ENCODE data around the gene KRTAP10-4.
"Not testable (repeated sequence)": the region's sequence is repeated elsewhere in the genome, so short reads cannot be mapped to it uniquely, and the experiment has no call there.

The KRTAP10-4 gene

DNA sequence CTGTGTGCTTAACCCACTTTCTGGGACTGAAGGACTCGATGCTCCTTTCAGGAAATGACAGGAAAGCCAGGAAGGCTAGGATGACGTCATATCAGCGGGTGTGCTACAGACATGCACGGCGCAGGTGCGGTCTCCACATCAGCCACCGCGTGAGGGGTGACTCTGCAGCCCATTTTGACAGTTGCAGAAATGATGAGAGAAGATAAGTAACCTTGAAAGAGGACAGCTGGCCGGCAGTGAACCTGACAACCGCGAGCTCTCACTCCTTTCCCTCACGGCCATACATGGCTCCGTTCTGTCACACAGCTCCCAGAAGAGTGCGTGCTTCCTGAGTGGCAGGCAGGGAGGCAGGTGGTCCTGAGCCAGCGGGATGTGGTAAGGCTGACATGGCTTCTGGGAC lies 8.5 kb downstream of the KRTAP10-4 start:
- DNase-seq = no peak

DNA sequence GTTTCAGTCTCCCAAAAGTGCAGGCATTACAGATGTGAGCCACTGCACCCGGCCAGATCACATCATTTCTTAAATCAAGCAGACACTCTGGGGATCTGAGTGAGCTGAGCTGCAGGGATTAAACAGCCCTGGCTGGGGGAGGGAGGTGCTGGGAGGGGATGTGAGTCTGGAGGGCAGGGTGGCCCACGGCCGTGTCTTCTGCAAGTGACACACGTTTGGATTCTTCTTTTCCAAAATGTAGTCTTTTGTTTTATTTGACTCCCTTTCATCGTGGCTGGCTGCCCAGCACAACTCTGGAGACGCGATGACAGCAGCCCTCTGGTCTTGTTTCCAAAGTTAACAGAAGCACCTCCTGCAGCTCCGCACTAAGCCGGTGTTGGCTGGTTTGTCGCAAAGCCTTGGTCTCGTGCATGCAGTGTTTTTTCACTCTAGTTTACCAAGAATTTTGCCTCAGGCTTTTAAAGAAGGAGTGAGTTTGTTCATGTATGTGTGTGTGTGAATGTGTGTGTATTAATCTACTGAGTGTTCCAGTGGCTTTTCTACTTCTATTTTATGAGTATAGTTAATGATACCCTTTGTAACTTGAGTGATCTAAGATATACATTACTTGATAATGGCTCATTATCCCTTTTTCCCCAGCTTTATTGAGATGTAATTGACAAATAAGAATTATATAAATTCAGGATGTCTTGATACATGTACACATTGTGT lies 9.7 kb downstream of the KRTAP10-4 start:
- DNase-seq = no peak

GRCh38 chr21:44583800-44584147 lies 10.2 kb downstream of the KRTAP10-4 start:
- no peak for DNase-seq

GRCh38 chr21:44585892-44586291 lies 12.4 kb downstream of the KRTAP10-4 start:
- no peak for DNase-seq

GRCh38 chr21:44589094-44589493 lies 15.6 kb downstream of the KRTAP10-4 start:
- no peak for DNase-seq

GRCh38 chr21:44589586-44590305 lies 16.2 kb downstream of the KRTAP10-4 start:
- DNase-seq = no peak

GRCh38 chr21:44590311-44590721 lies 16.8 kb downstream of the KRTAP10-4 start:
- no peak for DNase-seq

DNA sequence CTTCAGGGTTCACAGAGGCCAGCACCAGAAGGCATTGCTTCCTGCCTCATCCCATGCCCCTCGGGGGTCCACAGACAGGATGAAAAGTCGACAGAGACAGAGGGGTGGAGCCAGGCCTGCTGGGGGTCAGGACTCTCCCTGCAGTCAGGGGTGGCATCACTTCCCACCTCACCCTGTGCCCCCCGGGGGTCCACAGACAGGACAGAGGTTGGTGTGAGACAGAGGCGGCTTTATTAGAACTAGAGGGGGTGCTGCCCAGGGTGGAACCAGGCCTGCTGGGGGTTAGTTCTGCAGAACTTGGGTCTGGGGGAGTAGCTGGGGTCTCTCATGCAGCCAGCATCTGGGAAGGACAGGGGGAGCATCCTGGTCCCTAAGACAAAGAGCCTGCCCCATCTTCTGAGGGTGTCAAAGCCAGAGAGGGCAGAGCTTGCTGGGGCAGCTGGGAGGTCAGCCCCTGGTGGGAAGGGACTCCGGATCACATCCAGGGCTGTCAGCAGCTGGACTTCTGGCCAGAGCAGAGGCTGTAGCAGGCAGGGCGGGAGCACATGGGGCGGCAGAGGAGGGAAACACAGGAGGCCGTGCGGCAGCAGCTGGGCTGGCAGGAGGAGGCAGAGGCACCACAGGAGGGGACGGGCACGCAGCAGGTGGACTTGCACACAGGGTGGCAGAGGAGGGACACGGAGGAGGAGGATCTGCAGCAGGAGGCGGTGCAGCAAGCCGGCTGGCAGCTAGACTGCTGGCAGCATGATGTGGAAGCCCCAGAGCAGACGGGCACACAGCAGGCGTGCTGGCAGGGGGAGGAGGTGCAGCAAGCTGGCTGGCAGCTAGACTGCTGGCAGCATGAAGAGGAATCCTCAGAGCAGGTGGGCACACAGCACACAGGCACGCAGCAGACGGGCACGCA lies 17.6 kb downstream of the KRTAP10-4 start:
- not testable (repeated sequence) for DNase-seq

GRCh38 chr21:44591801-44592130 lies 18.2 kb downstream of the KRTAP10-4 start:
- DNase-seq = not testable (repeated sequence)

- no peak for DNase-seq
These were observed 19.1 kb downstream of the KRTAP10-4 start, which contains the start of gene KRTAP10-6 for GRCh38 chr21:44592446-44593311. TSS of gene KRTAP10-6 (minus strand) at chr21:44592505. CDS start at chr21:44592484, 21 bp downstream.

GRCh38 chr21:44593598-44594405 lies 20.3 kb downstream of the KRTAP10-4 start:
- no peak for DNase-seq

GRCh38 chr21:44594406-44594916 lies 20.9 kb downstream of the KRTAP10-4 start:
- DNase-seq = no peak

GRCh38 chr21:44595524-44595923 lies 22.0 kb downstream of the KRTAP10-4 start:
- DNase-seq = no peak

DNA sequence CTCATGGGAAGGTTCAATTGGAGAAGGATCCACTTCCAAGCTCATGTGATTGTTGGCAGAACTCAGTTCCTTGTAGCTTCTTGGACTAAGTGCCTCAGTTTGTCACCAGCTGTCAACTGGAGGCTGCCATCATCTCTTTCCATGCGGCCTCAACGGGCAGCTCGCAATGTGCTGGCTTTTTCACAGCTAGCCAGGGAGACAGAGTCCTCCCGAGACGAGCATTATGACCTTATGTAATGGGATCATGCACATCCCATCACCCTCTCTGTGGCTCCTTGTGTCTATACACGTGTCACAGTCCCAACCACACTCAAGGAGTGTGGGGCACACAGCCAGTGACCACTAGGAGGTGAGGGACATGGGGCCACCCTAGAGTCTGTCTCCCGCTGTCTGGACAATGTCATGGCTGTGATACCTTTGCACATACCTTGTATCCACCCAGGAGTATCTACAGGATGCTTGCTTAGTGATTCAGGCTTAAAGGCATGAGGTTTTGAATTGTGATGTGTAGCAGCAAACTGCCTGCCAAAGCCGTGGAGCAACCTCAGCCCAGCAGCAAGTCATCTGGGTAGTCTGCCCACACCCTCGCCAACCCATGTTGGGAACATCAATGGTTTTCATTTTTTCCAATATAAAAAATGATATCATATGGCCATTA lies 22.7 kb downstream of the KRTAP10-4 start:
- no peak for DNase-seq

DNA sequence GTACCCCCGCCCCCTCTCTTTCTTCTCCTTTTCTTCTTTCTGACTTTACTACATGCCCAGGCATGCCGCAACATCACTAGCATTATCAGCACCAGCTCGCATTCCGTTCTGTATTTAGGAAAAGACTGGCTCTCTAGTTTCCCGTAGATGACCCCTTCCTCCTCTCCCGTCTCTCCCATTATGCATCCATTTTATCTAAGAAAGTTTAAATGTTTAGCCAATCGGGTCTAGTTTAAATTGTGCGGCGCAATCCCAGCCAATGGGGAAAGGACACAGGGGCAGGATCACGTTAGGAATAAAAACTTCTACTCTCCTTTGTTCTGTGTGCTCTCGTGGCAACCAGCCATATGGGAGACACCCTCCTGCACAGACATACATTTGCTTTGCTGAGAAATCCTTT lies 24.5 kb downstream of the KRTAP10-4 start:
- no peak for DNase-seq

- no peak for DNase-seq
These were observed 25.9 kb downstream of the KRTAP10-4 start for GRCh38 chr21:44599264-44600029.

DNA sequence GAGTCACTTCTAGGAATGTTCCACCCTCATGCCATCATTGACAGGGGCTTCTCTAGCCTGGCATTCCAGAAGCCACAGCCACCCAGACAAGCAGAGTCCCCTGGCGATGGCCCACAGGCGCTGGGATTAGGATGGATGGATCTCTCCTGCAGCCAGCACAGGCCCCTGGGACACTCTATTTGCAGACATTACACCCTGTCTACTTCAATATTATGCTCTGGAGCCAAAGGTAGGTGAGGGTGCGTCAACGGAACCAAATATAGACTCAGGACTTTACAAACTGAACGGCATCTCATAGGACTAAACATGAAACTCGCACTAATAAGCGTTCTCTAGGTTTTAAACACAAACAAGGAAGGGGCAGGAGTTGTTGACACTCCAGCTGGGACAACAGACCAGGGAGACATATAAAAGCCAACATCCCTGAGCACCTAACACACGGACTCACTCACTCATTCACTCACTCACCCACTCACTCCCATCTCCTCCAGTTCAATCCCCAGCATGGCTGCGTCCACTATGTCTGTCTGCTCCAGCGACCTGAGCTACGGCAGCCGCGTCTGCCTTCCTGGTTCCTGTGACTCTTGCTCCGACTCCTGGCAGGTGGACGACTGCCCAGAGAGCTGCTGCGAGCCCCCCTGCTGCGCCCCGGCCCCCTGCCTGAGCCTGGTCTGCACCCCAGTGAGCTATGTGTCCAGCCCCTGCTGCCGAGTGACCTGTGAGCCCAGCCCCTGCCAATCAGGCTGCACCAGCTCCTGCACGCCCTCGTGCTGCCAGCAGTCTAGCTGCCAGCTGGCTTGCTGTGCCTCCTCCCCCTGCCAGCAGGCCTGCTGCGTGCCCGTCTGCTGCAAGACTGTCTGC lies 26.8 kb downstream of the KRTAP10-4 start, which contains the start of gene KRTAP10-7:
TSS of gene KRTAP10-7 (plus strand) at position 480 of the 861 bp plus-strand sequence. CDS start at position 505, 25 bp downstream.
- not testable (repeated sequence) for DNase-seq

GRCh38 chr21:44601091-44601490 lies 27.6 kb downstream of the KRTAP10-4 start:
- not testable (repeated sequence) for DNase-seq

Data from Kasumi-1 (cell line).